LNCAP (cell line): ENCODE data around the gene ADD2.

ENCODE experiments used
- CTCF ChIP-seq: fragments of 450-650 bp; IDR thresholded peaks from 2 replicates; pipeline ENCODE4 v1.5.1; 2017; ENCODE audit warnings: mild to moderate bottlenecking

Gene ADD2

GRCh38 chr2:70676301-70677035, 91.5 kb downstream of the ADD2 start:
- no peak for TF ChIP-seq CTCF

- no peak for TF ChIP-seq CTCF
Measured at GRCh38 chr2:70675862-70676261, 92.1 kb downstream of the ADD2 start.

- no peak for TF ChIP-seq CTCF
Measured at GRCh38 chr2:70674636-70675430, 93.2 kb downstream of the ADD2 start.

GRCh38 chr2:70673041-70673647, 94.9 kb downstream of the ADD2 start:
- no peak for TF ChIP-seq CTCF

- no peak for TF ChIP-seq CTCF
Measured at GRCh38 chr2:70671092-70671675, 96.8 kb downstream of the ADD2 start.

GRCh38 chr2:70670626-70671025, 97.4 kb downstream of the ADD2 start:
- TF ChIP-seq CTCF: no peak

- TF ChIP-seq CTCF: no peak
Measured at GRCh38 chr2:70670202-70670601, 97.8 kb downstream of the ADD2 start.
